NOMO-1 (cell line): Measurements from ENCODE around the gene SAE1.

Experiments
- DNase-seq, 2 experiments: peaks; one replicate each; lab custom pipeline; 2025; ENCODE audit not compliant: unreplicated experiment in 2 of 2; lab: John Stamatoyannopoulos, UW

The SAE1 gene

GRCh38 chr19:47209319-47210179 is 78.9 kb downstream of the SAE1 start:
- DNase-seq, result no peak

GRCh38 chr19:47210180-47210490 is 79.5 kb downstream of the SAE1 start:
- DNase-seq, result no peak

- DNase-seq, result peak; percentile 51 to 82
These were observed 80.2 kb downstream of the SAE1 start for GRCh38 chr19:47210689-47211316.

- DNase-seq, result no peak
These were observed 84.9 kb downstream of the SAE1 start for GRCh38 chr19:47215581-47215980.

- no peak for DNase-seq
These were observed 90.6 kb downstream of the SAE1 start for GRCh38 chr19:47221080-47221841.

- DNase-seq, result no peak
These were observed 91.3 kb downstream of the SAE1 start for GRCh38 chr19:47221890-47222289.

GRCh38 chr19:47225746-47226425 is 95.3 kb downstream of the SAE1 start:
- DNase-seq, result peak; percentile 73 to 87

GRCh38 chr19:47226426-47227351 is 96.1 kb downstream of the SAE1 start:
- DNase-seq, result peak; percentile 82 to 91

GRCh38 chr19:47227352-47228167 is 96.9 kb downstream of the SAE1 start:
- peak; percentile 75 to 82 for DNase-seq

- DNase-seq, result peak; percentile 41 to 72
These were observed 97.7 kb downstream of the SAE1 start for GRCh38 chr19:47228168-47228936.

GRCh38 chr19:47228937-47229675 is 98.5 kb downstream of the SAE1 start:
- peak in 1 of 2 experiments; percentile 10 for DNase-seq

- DNase-seq, result no peak
These were observed 99.0 kb downstream of the SAE1 start for GRCh38 chr19:47229676-47230053.

GRCh38 chr19:47230054-47230920 is 99.7 kb downstream of the SAE1 start:
- peak; percentile 28 to 39 for DNase-seq

- no peak for DNase-seq
These were observed 100.2 kb downstream of the SAE1 start, which contains the start of gene BBC3 for GRCh38 chr19:47230921-47231214. Gene BBC3 (minus strand): TSS chr19:47231199. CDS start chr19:47228431, 2,768 bp downstream.

- peak; percentile 64 to 85 for DNase-seq
These were observed 100.8 kb downstream of the SAE1 start for GRCh38 chr19:47231215-47232054.
